KMS-11 (cell line): ENCODE data around the gene CRIM1.

ENCODE experiments used
- H2AFZ ChIP-seq: fragments of 200-600 bp; sonication (generic); 2 replicates; pipeline ENCODE4 v1.6.1; 2016; ENCODE audit warnings: antibody characterized with exemption, mixed run types, low read depth
- H3K27ac ChIP-seq: fragments of 200-600 bp; sonication (generic); 2 replicates; pipeline ENCODE4 v1.6.1; 2016; ENCODE audit warnings: mild to moderate bottlenecking, mixed run types
- H3K27me3 ChIP-seq: fragments of 200-600 bp; sonication (generic); 2 replicates; pipeline ENCODE4 v1.6.1; 2017; ENCODE audit warnings: mild to moderate bottlenecking, low read depth, mixed run types, moderate library complexity; ENCODE audit not compliant: insufficient read depth
- H3K36me3 ChIP-seq: fragments of 200-600 bp; sonication (generic); 2 replicates; pipeline ENCODE4 v1.6.1; 2017; ENCODE audit warnings: mild to moderate bottlenecking, mixed run types; ENCODE audit not compliant: insufficient read depth
- H3K4me1 ChIP-seq: fragments of 200-600 bp; sonication (generic); 2 replicates; pipeline ENCODE4 v1.6.1; 2016; ENCODE audit warnings: mild to moderate bottlenecking, low read depth, mixed run types; ENCODE audit not compliant: poor library complexity, severe bottlenecking
- H3K4me2 ChIP-seq: fragments of 200-600 bp; sonication (generic); 2 replicates; pipeline ENCODE4 v1.7.0; 2016; ENCODE audit warnings: mild to moderate bottlenecking, mixed run types
- H3K4me3 ChIP-seq: fragments of 200-600 bp; sonication (generic); IDR thresholded peaks from 2 replicates; pipeline ENCODE4 v1.6.1; 2017; ENCODE audit warnings: low read depth, low read length, mixed read lengths; ENCODE audit not compliant: insufficient read depth
- H3K79me2 ChIP-seq: fragments of 200-600 bp; sonication (generic); 2 replicates; pipeline ENCODE4 v1.6.1; 2016; ENCODE audit warnings: low read depth, mixed run types; ENCODE audit not compliant: insufficient read depth
- H3K9ac ChIP-seq: fragments of 200-600 bp; sonication (generic); 2 replicates; pipeline ENCODE4 v1.6.1; 2016; ENCODE audit warnings: mild to moderate bottlenecking, mixed run types
- H4K20me1 ChIP-seq: fragments of 200-600 bp; sonication (generic); 2 replicates; pipeline ENCODE4 v1.6.1; 2016; ENCODE audit warnings: mild to moderate bottlenecking, mixed run types; ENCODE audit not compliant: insufficient read depth
- TF ChIP-seq, protein P1 (sequence below): fragments of 200-600 bp; sonication (generic); conservative IDR thresholded peaks from 2 replicates; pipeline ENCODE4 v1.6.1; 2017; ENCODE audit warnings: low read depth, mild to moderate bottlenecking, antibody characterized with exemption, low read length, moderate library complexity, mixed read lengths

CRIM1 gene

GRCh38 chr2:36515538-36515937 lies 160.0 kb downstream of the CRIM1 start:
- Histone ChIP-seq H3K27me3 (no peaks in the 10 kb centered on the region), H3K79me2 (no peaks in the 10 kb centered on the region), H3K36me3 (peaks cover 6% of the 10 kb centered on the region; the same call in 1 of the 2 replicates), H3K4me1 (peaks cover 23% of the 10 kb centered on the region), H4K20me1 (no peaks in the 10 kb centered on the region), H3K9ac (no peak overlapping the region), H2AFZ (no peak overlapping the region), H3K27ac (no peak overlapping the region), H3K4me3 (no peak overlapping the region), H3K4me2 (no peak overlapping the region)
- TF ChIP-seq, protein P1, sequence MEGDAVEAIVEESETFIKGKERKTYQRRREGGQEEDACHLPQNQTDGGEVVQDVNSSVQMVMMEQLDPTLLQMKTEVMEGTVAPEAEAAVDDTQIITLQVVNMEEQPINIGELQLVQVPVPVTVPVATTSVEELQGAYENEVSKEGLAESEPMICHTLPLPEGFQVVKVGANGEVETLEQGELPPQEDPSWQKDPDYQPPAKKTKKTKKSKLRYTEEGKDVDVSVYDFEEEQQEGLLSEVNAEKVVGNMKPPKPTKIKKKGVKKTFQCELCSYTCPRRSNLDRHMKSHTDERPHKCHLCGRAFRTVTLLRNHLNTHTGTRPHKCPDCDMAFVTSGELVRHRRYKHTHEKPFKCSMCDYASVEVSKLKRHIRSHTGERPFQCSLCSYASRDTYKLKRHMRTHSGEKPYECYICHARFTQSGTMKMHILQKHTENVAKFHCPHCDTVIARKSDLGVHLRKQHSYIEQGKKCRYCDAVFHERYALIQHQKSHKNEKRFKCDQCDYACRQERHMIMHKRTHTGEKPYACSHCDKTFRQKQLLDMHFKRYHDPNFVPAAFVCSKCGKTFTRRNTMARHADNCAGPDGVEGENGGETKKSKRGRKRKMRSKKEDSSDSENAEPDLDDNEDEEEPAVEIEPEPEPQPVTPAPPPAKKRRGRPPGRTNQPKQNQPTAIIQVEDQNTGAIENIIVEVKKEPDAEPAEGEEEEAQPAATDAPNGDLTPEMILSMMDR: no peak

DNA sequence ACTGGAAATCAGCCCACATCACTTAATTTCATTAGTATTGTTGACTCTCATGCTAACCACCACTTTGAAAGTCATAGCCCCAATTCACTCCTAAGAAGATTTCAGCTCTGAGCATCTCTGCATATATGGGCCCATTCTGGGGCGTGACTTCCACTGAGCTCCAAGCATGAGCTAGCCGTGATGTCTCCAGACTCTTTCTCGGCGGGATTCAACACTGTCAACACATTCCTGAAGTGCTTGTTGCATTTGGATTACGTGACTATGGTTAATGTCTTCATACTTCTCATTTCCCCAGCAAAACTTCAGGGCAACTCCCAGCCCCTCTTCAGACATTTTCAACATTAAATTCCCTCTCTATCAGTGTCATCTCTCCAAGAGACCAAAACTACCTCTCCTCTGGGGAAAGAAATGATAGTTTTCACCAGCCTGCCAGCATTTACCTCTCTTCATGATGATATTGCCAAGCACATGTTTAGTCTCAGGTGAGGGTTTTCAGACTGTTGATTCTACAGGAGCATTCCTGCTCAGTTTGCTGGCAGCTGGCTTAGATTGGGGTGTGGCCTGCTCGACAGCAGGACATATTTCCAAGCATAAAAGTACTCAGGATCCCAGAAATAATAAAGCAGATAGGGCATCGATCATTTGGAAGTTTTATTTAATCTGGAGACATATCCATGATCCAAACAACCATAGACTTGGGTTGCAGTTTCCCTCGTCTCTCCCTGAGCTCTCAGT lies 160.7 kb downstream of the CRIM1 start:
- Histone ChIP-seq H3K79me2 (no peaks in the 10 kb centered on the region), H3K4me2 (no peak overlapping the region), H3K9ac (no peak overlapping the region), H3K27me3 (no peaks in the 10 kb centered on the region), H3K4me1 (peaks cover 26% of the 10 kb centered on the region), H3K27ac (no peak overlapping the region), H4K20me1 (no peaks in the 10 kb centered on the region), H3K36me3 (peaks cover 6% of the 10 kb centered on the region; the same call in 1 of the 2 replicates), H2AFZ (no peak overlapping the region), H3K4me3 (no peak overlapping the region)
- TF ChIP-seq, protein P1: no peak

DNA sequence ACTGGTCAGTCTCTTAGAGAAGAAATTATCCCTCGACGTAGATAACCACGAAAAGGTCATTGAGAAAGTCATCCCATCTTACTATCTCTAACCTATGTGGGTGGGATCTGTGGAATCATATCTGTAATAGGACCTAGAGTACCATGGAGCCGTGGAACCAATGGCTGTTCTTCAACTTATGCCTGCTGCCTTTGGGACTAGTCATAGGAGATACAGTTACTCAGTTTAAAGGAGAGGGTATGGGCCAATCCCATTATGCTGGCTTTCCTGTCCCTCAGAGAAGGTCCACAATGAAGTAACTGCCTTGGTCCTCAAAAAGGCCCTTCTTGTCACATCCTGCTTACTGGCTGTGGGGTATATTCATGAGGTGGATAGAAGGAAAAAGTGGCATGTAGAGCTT lies 164.9 kb downstream of the CRIM1 start:
- Histone ChIP-seq H3K4me2 (no peak overlapping the region), H3K4me1 (peaks cover 9% of the 10 kb centered on the region), H3K27me3 (no peaks in the 10 kb centered on the region), H3K36me3 (no peaks in the 10 kb centered on the region; the same call in 1 of the 2 replicates), H3K27ac (no peak overlapping the region), H3K9ac (no peak overlapping the region), H3K4me3 (no peak overlapping the region), H4K20me1 (no peaks in the 10 kb centered on the region), H2AFZ (no peak overlapping the region), H3K79me2 (no peaks in the 10 kb centered on the region)
- TF ChIP-seq, protein P1: no peak

DNA sequence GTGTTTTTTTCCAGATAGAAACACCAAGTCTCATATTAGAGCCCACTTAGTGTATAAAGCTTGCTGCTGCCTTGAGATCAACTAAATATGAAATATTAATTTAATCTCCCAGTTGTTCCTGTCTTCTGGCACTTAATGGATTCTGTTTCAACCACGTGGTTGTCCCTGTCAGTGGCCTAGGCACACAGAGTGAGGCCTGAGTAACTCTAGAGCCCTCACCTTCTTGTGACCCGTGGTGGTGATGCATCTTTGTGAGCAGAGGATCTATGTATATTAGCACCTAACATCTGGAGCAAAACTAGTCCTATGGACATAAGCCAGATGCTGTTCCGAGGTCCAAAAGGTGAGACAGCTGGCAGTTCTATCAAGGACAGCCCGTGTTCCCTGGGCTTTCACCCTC lies 167.6 kb downstream of the CRIM1 start:
- Histone ChIP-seq H3K4me3 (no peak overlapping the region), H3K79me2 (no peaks in the 10 kb centered on the region), H3K36me3 (no peaks in the 10 kb centered on the region; the same call in 1 of the 2 replicates), H3K4me2 (no peak overlapping the region), H3K27ac (no peak overlapping the region), H4K20me1 (no peaks in the 10 kb centered on the region), H3K4me1 (peaks cover 19% of the 10 kb centered on the region), H2AFZ (no peak overlapping the region), H3K27me3 (no peaks in the 10 kb centered on the region), H3K9ac (no peak overlapping the region)
- TF ChIP-seq, protein P1: no peak
